ENCODE data around the gene PRXL2B. TPM values are rescaled to one million over a fixed set of nuclear protein-coding genes. Genes with fewer than 3 reads are reported as not detected.
"Not testable (repeated sequence)": the region's sequence is repeated elsewhere in the genome, so short reads cannot be mapped to it uniquely, and the experiment has no call there.

PRXL2B gene
- total RNA-seq, 6 experiments from 2014 or later = 5.1 to 18.6 (median 11.1) TPM

DNA sequence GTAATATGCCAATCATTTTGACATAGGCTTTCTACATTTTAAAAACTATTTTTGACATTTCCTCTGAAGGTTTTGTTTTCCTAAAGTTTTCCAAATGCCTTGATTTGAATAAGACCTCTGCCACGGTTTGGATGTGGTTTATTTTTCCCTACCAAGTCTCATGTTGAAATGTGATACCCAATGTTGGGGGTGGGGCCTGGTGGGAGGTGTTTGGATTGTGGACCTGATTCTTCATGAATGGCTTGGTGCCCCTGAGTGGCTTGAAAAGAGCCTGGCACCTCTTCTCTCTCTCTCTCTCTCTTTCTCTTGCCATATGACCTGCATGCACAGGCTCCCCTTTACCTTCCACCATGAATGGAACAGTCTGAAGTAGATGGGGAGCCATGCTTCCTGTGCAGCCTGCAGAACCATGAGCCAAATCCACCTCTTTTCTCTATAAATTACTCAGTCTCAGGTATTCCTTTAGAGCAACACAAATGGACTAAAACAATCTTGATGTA lies 31.4 kb downstream of the PRXL2B start:
- Histone ChIP-seq H3K4me1 (no peaks in the 10 kb centered on the region), H3K36me3 (no peaks in the 10 kb centered on the region), H3K4me3 (no peak overlapping the region), H3K27me3 (no peaks in the 10 kb centered on the region), H3K27ac (no peak overlapping the region), H3K9me3 (no peaks in the 10 kb centered on the region)
- no peak for ATAC-seq
- intact Hi-C loops (cut with DNase I) = no loop called here
- no peak for DNase-seq
- 5% methylated on average over 1 of the region's 1 CpG for WGBS (ENCODE audit: insufficient coverage, low coverage, low lambda C conversion rate, missing lambda C conversion rate)
- TF ChIP-seq, protein P1, sequence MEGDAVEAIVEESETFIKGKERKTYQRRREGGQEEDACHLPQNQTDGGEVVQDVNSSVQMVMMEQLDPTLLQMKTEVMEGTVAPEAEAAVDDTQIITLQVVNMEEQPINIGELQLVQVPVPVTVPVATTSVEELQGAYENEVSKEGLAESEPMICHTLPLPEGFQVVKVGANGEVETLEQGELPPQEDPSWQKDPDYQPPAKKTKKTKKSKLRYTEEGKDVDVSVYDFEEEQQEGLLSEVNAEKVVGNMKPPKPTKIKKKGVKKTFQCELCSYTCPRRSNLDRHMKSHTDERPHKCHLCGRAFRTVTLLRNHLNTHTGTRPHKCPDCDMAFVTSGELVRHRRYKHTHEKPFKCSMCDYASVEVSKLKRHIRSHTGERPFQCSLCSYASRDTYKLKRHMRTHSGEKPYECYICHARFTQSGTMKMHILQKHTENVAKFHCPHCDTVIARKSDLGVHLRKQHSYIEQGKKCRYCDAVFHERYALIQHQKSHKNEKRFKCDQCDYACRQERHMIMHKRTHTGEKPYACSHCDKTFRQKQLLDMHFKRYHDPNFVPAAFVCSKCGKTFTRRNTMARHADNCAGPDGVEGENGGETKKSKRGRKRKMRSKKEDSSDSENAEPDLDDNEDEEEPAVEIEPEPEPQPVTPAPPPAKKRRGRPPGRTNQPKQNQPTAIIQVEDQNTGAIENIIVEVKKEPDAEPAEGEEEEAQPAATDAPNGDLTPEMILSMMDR (IDR thresholded peaks at IDR 0.05) = no peak
- TF ChIP-seq POLR2A (IDR thresholded peaks at IDR 0.05) = no peak

DNA sequence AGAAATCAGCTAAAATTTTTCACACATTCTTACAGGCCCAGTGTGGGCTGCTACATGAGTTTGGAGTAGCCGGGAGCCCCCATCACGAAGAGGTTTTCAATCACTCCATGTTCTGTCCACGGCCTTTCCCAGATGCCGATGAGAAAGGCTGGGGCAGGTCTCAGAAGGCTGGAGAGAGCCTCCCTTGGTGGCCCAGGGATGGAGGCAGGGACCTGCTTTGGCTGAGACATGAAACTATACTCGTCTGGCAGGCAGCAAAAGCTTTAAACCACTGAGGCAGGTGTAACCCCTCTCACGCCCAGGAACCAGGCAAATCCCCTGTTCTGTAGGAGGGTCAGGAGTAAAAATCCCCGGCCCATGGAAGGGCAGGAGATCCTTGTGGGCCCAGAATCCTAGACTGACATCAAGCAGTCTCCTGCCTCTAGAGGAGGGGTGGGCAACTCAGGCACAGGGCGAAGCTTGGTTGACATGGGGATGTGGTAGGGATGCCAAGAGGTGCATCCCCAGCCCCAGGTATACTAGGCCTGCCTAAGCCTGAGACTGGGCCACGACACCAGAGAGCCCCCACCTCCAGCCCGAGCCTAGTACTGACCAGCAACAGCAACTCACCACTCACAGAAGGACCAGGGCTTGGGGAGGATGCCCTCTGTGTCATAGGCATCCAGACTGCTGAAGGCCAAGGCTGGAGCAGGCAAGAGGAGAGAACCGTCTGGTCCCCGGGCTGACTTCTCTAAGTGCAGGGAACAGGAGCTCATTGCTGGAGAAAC lies 37.2 kb downstream of the PRXL2B start:
- intact Hi-C loops (cut with DNase I) = no loop called here

DNA sequence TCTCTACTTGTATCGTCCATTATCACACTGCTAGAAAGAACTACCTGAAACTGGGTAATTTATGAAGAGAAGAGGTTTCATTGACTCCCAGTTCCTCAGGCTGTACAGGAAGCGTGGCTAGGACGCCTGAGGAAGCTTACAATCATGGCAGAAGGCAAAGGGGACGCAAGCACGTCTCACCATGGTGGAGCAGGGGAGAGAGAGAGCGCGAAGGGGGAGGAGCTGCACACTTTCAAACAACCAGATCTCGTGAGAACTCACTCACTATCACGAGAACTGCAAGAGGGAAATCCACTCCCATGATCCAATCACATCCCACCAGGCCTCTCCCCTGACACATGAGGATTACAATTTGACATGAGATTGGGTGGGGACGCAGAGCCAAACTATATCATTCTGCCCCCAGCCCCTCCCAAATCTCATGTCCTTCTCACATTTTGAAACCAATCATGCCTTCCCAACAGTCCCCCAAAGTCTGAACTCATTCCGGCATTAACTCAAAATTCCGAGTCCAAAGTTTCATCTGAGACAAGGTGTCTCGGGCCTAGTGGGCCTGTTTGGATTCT lies 38.2 kb downstream of the PRXL2B start:
- Histone ChIP-seq H3K4me3 (no peak overlapping the region), H3K27me3 (no peaks in the 10 kb centered on the region), H3K27ac (no peak overlapping the region), H3K36me3 (no peaks in the 10 kb centered on the region), H3K9me3 (no peaks in the 10 kb centered on the region), H3K4me1 (no peaks in the 10 kb centered on the region)
- WGBS (ENCODE audit: insufficient coverage, low coverage, low lambda C conversion rate, missing lambda C conversion rate) = 78% methylated on average over 11 of the region's 13 CpGs
- no peak for ATAC-seq
- no peak for DNase-seq
- no peak for TF ChIP-seq POLR2A (IDR thresholded peaks at IDR 0.05)
- TF ChIP-seq, protein P1 (IDR thresholded peaks at IDR 0.05) = no peak
- intact Hi-C loops (cut with DNase I) = no loop called here

More for the DNA sequence above, 37.2 kb downstream of the PRXL2B start:
- no peaks in the 10 kb centered on the region for H3K36me3 ChIP-seq
- no peak overlapping the region for H3K4me3 ChIP-seq
- H3K9me3 ChIP-seq = no peaks in the 10 kb centered on the region
- no peak overlapping the region for H3K27ac ChIP-seq
- no peaks in the 10 kb centered on the region for H3K27me3 ChIP-seq
- TF ChIP-seq, protein P1 (IDR thresholded peaks at IDR 0.05) = no peak
- no peak for TF ChIP-seq POLR2A (IDR thresholded peaks at IDR 0.05)
- DNase-seq (no peak), ATAC-seq (no peak)
- 66% methylated on average over 6 of the region's 12 CpGs for WGBS (ENCODE audit: insufficient coverage, low coverage, low lambda C conversion rate, missing lambda C conversion rate)
- H3K4me1 ChIP-seq = no peaks in the 10 kb centered on the region

GRCh38 chr1:2625311-2625710 lies 38.7 kb downstream of the PRXL2B start:
- H3K27ac ChIP-seq = no peak overlapping the region
- intact Hi-C loops (cut with DNase I) = no loop called here
- ATAC-seq (no peak), DNase-seq (no peak)
- H3K27me3 ChIP-seq = no peaks in the 10 kb centered on the region
- H3K9me3 ChIP-seq = no peaks in the 10 kb centered on the region
- H3K36me3 ChIP-seq = no peaks in the 10 kb centered on the region
- no peak overlapping the region for H3K4me3 ChIP-seq
- 79% methylated on average over 9 of the region's 10 CpGs for whole genome bisulfite sequencing (ENCODE audit: insufficient coverage, low coverage, low lambda C conversion rate, missing lambda C conversion rate)
- no peak for TF ChIP-seq POLR2A (IDR thresholded peaks at IDR 0.05)
- TF ChIP-seq, protein P1 (IDR thresholded peaks at IDR 0.05) = no peak
- H3K4me1 ChIP-seq = no peaks in the 10 kb centered on the region

DNA sequence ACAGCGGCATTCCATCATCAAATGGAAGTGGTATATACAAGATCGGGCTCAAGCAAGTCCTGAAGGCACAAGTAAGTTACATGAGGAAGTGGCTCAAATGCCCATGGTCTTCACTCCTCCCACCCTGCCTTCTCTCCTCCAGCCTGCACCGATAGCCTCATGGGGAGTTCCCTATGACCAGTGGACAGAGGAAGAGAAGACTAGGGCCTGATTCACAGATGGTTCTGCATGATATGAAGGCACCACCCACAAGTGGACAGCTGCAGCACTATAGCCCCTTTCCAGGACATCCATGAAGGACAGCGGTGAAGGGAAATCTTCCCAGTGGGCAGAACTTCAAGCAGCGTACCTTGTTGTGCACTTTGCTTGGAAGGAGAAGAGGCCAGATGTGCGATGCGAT lies 39.2 kb downstream of the PRXL2B start:
- WGBS (ENCODE audit: insufficient coverage, low coverage, low lambda C conversion rate, missing lambda C conversion rate) = 51% methylated on average over 6 of the region's 7 CpGs
- H3K36me3 ChIP-seq; DNase-seq; H3K27me3 ChIP-seq; H3K4me1 ChIP-seq; intact Hi-C loops (cut with DNase I); H3K9me3 ChIP-seq; ATAC-seq; H3K27ac ChIP-seq; H3K4me3 ChIP-seq: not testable (repeated sequence)

All from right lobe of liver (tissue), 6 donors.